CD14-positive monocyte (primary cell): Measurements from ENCODE around the gene ELMOD1. TPM values are rescaled to one million over a fixed set of nuclear protein-coding genes. Genes with fewer than 3 reads are reported as not detected.

ENCODE experiments used
- DNase-seq, 3 donors: peaks; one replicate each; pipeline ENCODE4 v3.0.0-alpha.2; 2011 to 2022
- H2AFZ ChIP-seq: 2 replicates; pipeline ENCODE4 v1.6.0; 2012; ENCODE audit warnings: mild to moderate bottlenecking, low read depth, low read length, inconsistent platforms; ENCODE audit not compliant: insufficient read depth, poor library complexity, severe bottlenecking
- H3K27ac ChIP-seq, 2 donors: 1 replicate in 1 of 2; 2 replicates in 1 of 2; pipeline ENCODE4 v1.5.1; 2012 to 2013; ENCODE audit warnings: low read length in 2 of 2, control low read depth in 1 of 2, inconsistent platforms in 1 of 2, low read depth in 1 of 2, mild to moderate bottlenecking in 1 of 2
- H3K27me3 ChIP-seq, 2 donors: one replicate each; pipeline versions ENCODE4 v1.6.0 to v1.6.1; 2011 to 2013; ENCODE audit warnings: low read length in 2 of 2; ENCODE audit not compliant: control insufficient read depth in 2 of 2, insufficient read depth in 2 of 2
- H3K36me3 ChIP-seq, 2 donors: replicated peaks in 1 of 2; 1 replicate in 1 of 2; 2 replicates in 1 of 2; pipeline versions ENCODE4 v1.5.1 to v1.6.1; 2012 to 2013; ENCODE audit warnings: low read length in 2 of 2, control low read depth in 1 of 2, inconsistent platforms in 1 of 2, mild to moderate bottlenecking in 1 of 2; ENCODE audit not compliant: insufficient read depth in 2 of 2, control insufficient read depth in 1 of 2
- H3K4me1 ChIP-seq, 2 donors: 1 replicate in 1 of 2; 2 replicates in 1 of 2; pipeline versions ENCODE4 v1.5.1 to v1.6.1; 2012 to 2013; ENCODE audit warnings: low read length in 2 of 2, control low read depth in 1 of 2, inconsistent platforms in 1 of 2, mild to moderate bottlenecking in 1 of 2, moderate library complexity in 1 of 2; ENCODE audit not compliant: insufficient read depth in 2 of 2, control insufficient read depth in 1 of 2
- H3K4me2 ChIP-seq: replicated peaks from 2 replicates; pipeline ENCODE3; 2012; ENCODE audit warnings: low read length, moderate library complexity, mild to moderate bottlenecking; ENCODE audit not compliant: poor library complexity, severe bottlenecking; ENCODE audit errors: extremely low read depth
- H3K4me3 ChIP-seq, 3 experiments: fragments of 200-600 bp in 1 of 3; sonication (generic) in 1 of 3; replicated peaks in 1 of 3; 1 replicate in 2 of 3; 2 replicates in 1 of 3; pipeline ENCODE4 v1.5.1; 2011 to 2013; ENCODE audit warnings: low read length in 3 of 3, mild to moderate bottlenecking in 3 of 3, control low read depth in 2 of 3, low read depth in 2 of 3, inconsistent platforms in 1 of 3, moderate library complexity in 1 of 3
- H3K79me2 ChIP-seq: 2 replicates; pipeline ENCODE4 v1.6.0; 2012; ENCODE audit warnings: mild to moderate bottlenecking, control low read depth, inconsistent platforms, low read length, moderate library complexity; ENCODE audit not compliant: insufficient read depth
- H3K9ac ChIP-seq: 2 replicates; pipeline ENCODE4 v1.6.0; 2017; ENCODE audit warnings: low read length, mild to moderate bottlenecking; ENCODE audit not compliant: insufficient read depth, poor library complexity, severe bottlenecking
- H3K9me3 ChIP-seq, 2 donors: replicated peaks in 1 of 2; 1 replicate in 1 of 2; 2 replicates in 1 of 2; pipeline versions ENCODE4 v1.5.1 to v1.6.1; 2012 to 2013; ENCODE audit warnings: low read length in 2 of 2, control low read depth in 1 of 2; ENCODE audit not compliant: control insufficient read depth in 1 of 2, insufficient read depth in 1 of 2
- H4K20me1 ChIP-seq: 2 replicates; pipeline ENCODE4 v1.6.0; 2012; ENCODE audit warnings: mild to moderate bottlenecking, low read length, control low read depth, moderate library complexity; ENCODE audit not compliant: insufficient read depth
- H3K27ac Mint-ChIP-seq, 7 donors: one replicate each; pipeline ENCODE4 v1.8.0; 2020; ENCODE audit warnings: mild to moderate bottlenecking in 7 of 7, mixed read lengths in 7 of 7, moderate library complexity in 6 of 7, inconsistent platforms in 2 of 7
- H3K27me3 Mint-ChIP-seq, 3 donors: one replicate each; pipeline ENCODE4 v1.8.0; 2021 to 2022; ENCODE audit warnings: low read depth in 3 of 3, mild to moderate bottlenecking in 3 of 3, mixed read lengths in 3 of 3, moderate library complexity in 3 of 3, inconsistent platforms in 1 of 3
- H3K36me3 Mint-ChIP-seq, 2 donors: one replicate each; pipeline ENCODE4 v1.8.0; 2020; ENCODE audit warnings: mixed read lengths in 2 of 2, inconsistent platforms in 1 of 2, mild to moderate bottlenecking in 1 of 2
- H3K4me1 Mint-ChIP-seq: one replicate; pipeline ENCODE4 v1.8.0; 2020; ENCODE audit warnings: mild to moderate bottlenecking, mixed read lengths
- H3K4me3 Mint-ChIP-seq, 2 donors: one replicate each; pipeline ENCODE4 v1.8.0; 2020; ENCODE audit warnings: mild to moderate bottlenecking in 2 of 2, mixed read lengths in 2 of 2, moderate library complexity in 1 of 2
- H3K9me3 Mint-ChIP-seq, 7 donors: one replicate each; pipeline ENCODE4 v1.8.0; 2020 to 2022; ENCODE audit warnings: mixed read lengths in 7 of 7, mild to moderate bottlenecking in 6 of 7, moderate library complexity in 6 of 7, inconsistent platforms in 2 of 7
- CTCF ChIP-seq: fragments of 200-600 bp; IDR thresholded peaks from one replicate; pipeline ENCODE4 v1.8.0; 2022; ENCODE audit warnings: antibody characterized with exemption, mild to moderate bottlenecking
- WGBS: methylation state at CpG from one replicate; pipeline ENCODE4 v1.1.5; 2013; ENCODE audit warnings: missing lambda C conversion rate; ENCODE audit not compliant: insufficient coverage; 5-methylcytosine and 5-hydroxymethylcytosine counted together
- intact Hi-C, 2 donors: fragments of 100-400 bp; cut with micrococcal nuclease; formaldehyde crosslinking; loops; one replicate each; pipeline versions ENCODE4 v1.15.0 to v1.15.1; 2023
- polyA plus RNA-seq, 3 donors: library from polyadenylated mRNA; depleted of rRNA in 1 of 3; unstranded in 2 of 3; stranded (reverse) in 1 of 3; fragments of 300-500 nt in 2 of 3; fragments of >200 nt in 1 of 3; fragmentation: Illumina TruSeq in 2 of 3; gene quantifications; 1 replicate in 2 of 3; 2 replicates in 1 of 3; pipeline ENCODE4 v1.2.3, GENCODE V29; 2012 to 2021

Gene ELMOD1
- polyA plus RNA-seq, 3 donors = not detected

GRCh38 chr11:107593951-107594350 is 3.0 kb downstream of the ELMOD1 start:
- no peak overlapping the region for H3K27ac Mint-ChIP-seq
- Histone ChIP-seq H3K36me3 (no peaks in the 10 kb centered on the region), H2AFZ (no peak overlapping the region), H3K4me2 (no peak overlapping the region), H3K4me3 (no peak overlapping the region), H4K20me1 (no peaks in the 10 kb centered on the region), H3K27me3 (peaks cover 60 to 85% of the 10 kb centered on the region in 2 donors), H3K79me2 (no peaks in the 10 kb centered on the region), H3K27ac (no peak overlapping the region), H3K4me1 (peaks cover 11 to 12% of the 10 kb centered on the region in 2 donors), H3K9me3 (peaks cover 0 to 20% of the 10 kb centered on the region in 2 donors), H3K9ac (no peak overlapping the region)
- DNase-seq = no peak
- peak overlapping the region in 1 of 2 donors; percentile 16 for H3K4me3 Mint-ChIP-seq
- peaks cover 16% of the 10 kb centered on the region for H3K4me1 Mint-ChIP-seq
- WGBS = 41% methylated on average over 4 of the region's 4 CpGs
- intact Hi-C loops = no loop called here
- peaks cover 3 to 5% of the 10 kb centered on the region in 2 donors for H3K36me3 Mint-ChIP-seq
- H3K27me3 Mint-ChIP-seq = peaks cover 66 to 75% (median 67%) of the 10 kb centered on the region in 3 donors
- no peak for TF ChIP-seq CTCF
- peaks cover 0 to 18% (median 10%) of the 10 kb centered on the region in 7 donors for H3K9me3 Mint-ChIP-seq

- no peaks in the 10 kb centered on the region for H3K79me2 ChIP-seq
- H3K9ac ChIP-seq = no peak overlapping the region
- TF ChIP-seq CTCF = no peak
- H4K20me1 ChIP-seq = no peaks in the 10 kb centered on the region
- WGBS = 100% methylated on average over 1 of the region's 2 CpGs
- no peak overlapping the region for H3K4me3 ChIP-seq
- H3K4me1 Mint-ChIP-seq = peaks cover 16% of the 10 kb centered on the region
- peaks cover 0 to 17% of the 10 kb centered on the region in 2 donors for H3K9me3 ChIP-seq
- DNase-seq = no peak
- H3K4me2 ChIP-seq = no peak overlapping the region
- H3K36me3 Mint-ChIP-seq = peaks cover 2 to 3% of the 10 kb centered on the region in 2 donors
- peaks cover 60 to 71% (median 61%) of the 10 kb centered on the region in 3 donors for H3K27me3 Mint-ChIP-seq
- H3K4me3 Mint-ChIP-seq = peak overlapping the region in 1 of 2 donors; percentile 26
- peaks cover 0 to 14% (median 7%) of the 10 kb centered on the region in 7 donors for H3K9me3 Mint-ChIP-seq
- peaks cover 11 to 12% of the 10 kb centered on the region in 2 donors for H3K4me1 ChIP-seq
- no peak overlapping the region for H3K27ac ChIP-seq
- H2AFZ ChIP-seq = no peak overlapping the region
- H3K36me3 ChIP-seq = no peaks in the 10 kb centered on the region
- intact Hi-C loops = no loop called here
- no peak overlapping the region for H3K27ac Mint-ChIP-seq
- H3K27me3 ChIP-seq = peaks cover 52 to 78% of the 10 kb centered on the region in 2 donors
These were observed 3.8 kb downstream of the ELMOD1 start for GRCh38 chr11:107594736-107595135.
